Lung (tissue), 12 donors: Measurements from ENCODE around the gene SUPT6H. TPM values are rescaled to one million over a fixed set of nuclear protein-coding genes. Genes with fewer than 3 reads are reported as not detected.

ENCODE experiments used
- ATAC-seq: fragments of 200-7000 bp; cut with Tn5 transposase; one replicate; pipeline ENCODE4 v1.9.1; 2020; ENCODE audit warnings: moderate number of reproducible peaks; ENCODE audit not compliant: insufficient read depth, low FRiP score
- DNase-seq, 3 donors: peaks; one replicate each; pipeline ENCODE4 v3.0.0-alpha.2; 2013 to 2017
- H3K27ac ChIP-seq, 2 donors: one replicate each; pipeline ENCODE4 v1.5.1; 2013; ENCODE audit warnings: mild to moderate bottlenecking in 2 of 2, moderate library complexity in 2 of 2, control low read depth in 1 of 2, inconsistent platforms in 1 of 2, low read depth in 1 of 2, low read length in 1 of 2
- H3K27me3 ChIP-seq, 3 donors: one replicate each; pipeline ENCODE4 v1.5.1; 2013; ENCODE audit warnings: low read length in 2 of 3; ENCODE audit not compliant: control insufficient read depth in 3 of 3, insufficient read depth in 3 of 3
- H3K36me3 ChIP-seq, 4 donors: one replicate each; pipeline ENCODE4 v1.5.1; 2013; ENCODE audit warnings: low read length in 4 of 4, mild to moderate bottlenecking in 1 of 4, moderate library complexity in 1 of 4; ENCODE audit not compliant: control insufficient read depth in 4 of 4, insufficient read depth in 4 of 4
- H3K4me1 ChIP-seq, 5 donors: one replicate each; pipeline ENCODE4 v1.5.1; 2013; ENCODE audit warnings: low read length in 5 of 5, mild to moderate bottlenecking in 2 of 5, moderate library complexity in 1 of 5; ENCODE audit not compliant: control insufficient read depth in 5 of 5, insufficient read depth in 5 of 5
- H3K4me3 ChIP-seq: one replicate; pipeline ENCODE4 v1.5.1; 2013; ENCODE audit warnings: mild to moderate bottlenecking, control low read depth, moderate library complexity
- H3K9ac ChIP-seq, 2 donors: one replicate each; pipeline ENCODE4 v1.5.1; 2013; ENCODE audit warnings: low read length in 2 of 2, control low read depth in 1 of 2; ENCODE audit not compliant: insufficient read depth in 1 of 2
- H3K9me3 ChIP-seq, 4 donors: one replicate each; pipeline ENCODE4 v1.5.1; 2013; ENCODE audit warnings: low read length in 3 of 4, mild to moderate bottlenecking in 1 of 4, moderate library complexity in 1 of 4; ENCODE audit not compliant: control insufficient read depth in 4 of 4, insufficient read depth in 3 of 4
- CTCF ChIP-seq: IDR thresholded peaks from 2 replicates; pipeline ENCODE4 v1.5.1; 2012; ENCODE audit warnings: mild to moderate bottlenecking; ENCODE audit errors: control extremely low read depth, extremely low read depth
- WGBS, 2 donors: extraction: QIAGEN DNeasy Blood & Tissue Kit; methylation state at CpG; one replicate each; pipeline ENCODE4 v1.1.7; 2013; 5-methylcytosine and 5-hydroxymethylcytosine counted together
- polyA plus RNA-seq, 2 donors: library from polyadenylated mRNA; stranded (reverse); fragments of 200-250 nt; gene quantifications; one replicate each; pipeline ENCODE4 v1.2.1, GENCODE V29; 2013
- total RNA-seq, 2 donors: library from RNA; depleted of rRNA in 1 of 2; stranded (reverse); fragments of >200 nt in 1 of 2; gene quantifications; one replicate each; pipeline ENCODE4 v1.2.1, GENCODE V29; 2014 to 2021
- donor health status: control.
- donor health status: control.
- donor health status: Bipolar disorder and iron deficiency.
- donor health status: healthy.
- donor health status: DM: yes; HTN: yes; CAD: no.

SUPT6H gene
- total and polyA plus RNA-seq, 4 donors = 27.5 to 96.4 (median 48.6) TPM

GRCh38 chr17:28613931-28614381 is 48.0 kb upstream of the SUPT6H start, which contains the start of gene RSKR:
Gene RSKR, minus strand, starts transcription at chr17:28614185. Its CDS starts 24 bp downstream, at chr17:28614161.
- H3K27ac ChIP-seq = no peak within 1 kb of the TSS
- no peak within 1 kb of the TSS for H3K9ac ChIP-seq
- 54 to 73% methylated on average over 5 of the region's 5 CpGs for WGBS, 2 donors
- H3K27me3 ChIP-seq = no peaks in the 10 kb centered on the region
- no peak for DNase-seq
- peaks cover 23 to 40% (median 33%) of the 10 kb centered on the region in 4 donors for H3K36me3 ChIP-seq
- H3K4me1 ChIP-seq = no peaks in the 10 kb centered on the region
- TF ChIP-seq CTCF = no peak
- no peak within 1 kb of the TSS for H3K4me3 ChIP-seq
- no peak for ATAC-seq
- no peaks in the 10 kb centered on the region for H3K9me3 ChIP-seq

GRCh38 chr17:28615260-28615940 is 46.6 kb upstream of the SUPT6H start:
- Histone ChIP-seq H3K27ac (no peak overlapping the region), H3K9me3 (no peaks in the 10 kb centered on the region), H3K27me3 (no peaks in the 10 kb centered on the region), H3K4me3 (no peak overlapping the region), H3K36me3 (peaks cover 32 to 53% (median 44%) of the 10 kb centered on the region in 4 donors), H3K9ac (no peak overlapping the region), H3K4me1 (no peaks in the 10 kb centered on the region)
- no peak for DNase-seq
- ATAC-seq = no peak
- TF ChIP-seq CTCF = no peak
- WGBS, 2 donors = 88 to 91% methylated on average over 4 of the region's 4 CpGs

GRCh38 chr17:28616281-28616680 is 45.7 kb upstream of the SUPT6H start:
- no peak overlapping the region for H3K27ac ChIP-seq
- H3K4me3 ChIP-seq = no peak overlapping the region
- ATAC-seq = no peak
- no peak for DNase-seq
- 87 to 88% methylated on average over 7 of the region's 7 CpGs for WGBS, 2 donors
- H3K4me1 ChIP-seq = no peaks in the 10 kb centered on the region
- no peaks in the 10 kb centered on the region for H3K27me3 ChIP-seq
- no peak for TF ChIP-seq CTCF
- H3K9me3 ChIP-seq = no peaks in the 10 kb centered on the region
- H3K9ac ChIP-seq = no peak overlapping the region
- H3K36me3 ChIP-seq = peaks cover 41 to 55% (median 52%) of the 10 kb centered on the region in 4 donors
